Measurements from ENCODE around the gene RBM18. TPM values are rescaled to one million over a fixed set of nuclear protein-coding genes. Genes with fewer than 3 reads are reported as not detected.

Gene RBM18, protein sequence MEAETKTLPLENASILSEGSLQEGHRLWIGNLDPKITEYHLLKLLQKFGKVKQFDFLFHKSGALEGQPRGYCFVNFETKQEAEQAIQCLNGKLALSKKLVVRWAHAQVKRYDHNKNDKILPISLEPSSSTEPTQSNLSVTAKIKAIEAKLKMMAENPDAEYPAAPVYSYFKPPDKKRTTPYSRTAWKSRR
- polyA plus RNA-seq = 10 to 100 TPM in 1 of 4 donors, 1 to 10 TPM in 3; 6.5 to 15.7 (median 8.5) TPM
- long read RNA-seq, donor 1, full-length matches to known transcripts = 24 of 24 reads
- long read RNA-seq, donor 1, partial matches to known transcripts = 0 of 24 reads
- long read RNA-seq, donor 1, other reads (novel, unspliced or antisense) = 0 of 24 reads
- long read RNA-seq, donor 2, full-length matches to known transcripts = 1 of 1 reads
- long read RNA-seq, donor 2, partial matches to known transcripts = 0 of 1 reads
- long read RNA-seq, donor 2, other reads (novel, unspliced or antisense) = 0 of 1 reads
- long read RNA-seq, donor 3, full-length matches to known transcripts = 5 of 5 reads
- long read RNA-seq, donor 3, partial matches to known transcripts = 0 of 5 reads
- long read RNA-seq, donor 3, other reads (novel, unspliced or antisense) = 0 of 5 reads
- long read RNA-seq, donor 4 = 0 reads
- long read RNA-seq, donor 5, full-length matches to known transcripts = 7 of 7 reads
- long read RNA-seq, donor 5, partial matches to known transcripts = 0 of 7 reads
- long read RNA-seq, donor 5, other reads (novel, unspliced or antisense) = 0 of 7 reads
- long read RNA-seq, donor 6, full-length matches to known transcripts = 7 of 7 reads
- long read RNA-seq, donor 6, partial matches to known transcripts = 0 of 7 reads
- long read RNA-seq, donor 6, other reads (novel, unspliced or antisense) = 0 of 7 reads
- long read RNA-seq, donor 7 = 0 reads
- long read RNA-seq, donor 8, full-length matches to known transcripts = 2 of 2 reads
- long read RNA-seq, donor 8, partial matches to known transcripts = 0 of 2 reads
- long read RNA-seq, donor 8, other reads (novel, unspliced or antisense) = 0 of 2 reads
- long read RNA-seq, donor 9, full-length matches to known transcripts = 4 of 4 reads
- long read RNA-seq, donor 9, partial matches to known transcripts = 0 of 4 reads
- long read RNA-seq, donor 9, other reads (novel, unspliced or antisense) = 0 of 4 reads
- long read RNA-seq, donor 10, full-length matches to known transcripts = 16 of 16 reads
- long read RNA-seq, donor 10, partial matches to known transcripts = 0 of 16 reads
- long read RNA-seq, donor 10, other reads (novel, unspliced or antisense) = 0 of 16 reads

DNA sequence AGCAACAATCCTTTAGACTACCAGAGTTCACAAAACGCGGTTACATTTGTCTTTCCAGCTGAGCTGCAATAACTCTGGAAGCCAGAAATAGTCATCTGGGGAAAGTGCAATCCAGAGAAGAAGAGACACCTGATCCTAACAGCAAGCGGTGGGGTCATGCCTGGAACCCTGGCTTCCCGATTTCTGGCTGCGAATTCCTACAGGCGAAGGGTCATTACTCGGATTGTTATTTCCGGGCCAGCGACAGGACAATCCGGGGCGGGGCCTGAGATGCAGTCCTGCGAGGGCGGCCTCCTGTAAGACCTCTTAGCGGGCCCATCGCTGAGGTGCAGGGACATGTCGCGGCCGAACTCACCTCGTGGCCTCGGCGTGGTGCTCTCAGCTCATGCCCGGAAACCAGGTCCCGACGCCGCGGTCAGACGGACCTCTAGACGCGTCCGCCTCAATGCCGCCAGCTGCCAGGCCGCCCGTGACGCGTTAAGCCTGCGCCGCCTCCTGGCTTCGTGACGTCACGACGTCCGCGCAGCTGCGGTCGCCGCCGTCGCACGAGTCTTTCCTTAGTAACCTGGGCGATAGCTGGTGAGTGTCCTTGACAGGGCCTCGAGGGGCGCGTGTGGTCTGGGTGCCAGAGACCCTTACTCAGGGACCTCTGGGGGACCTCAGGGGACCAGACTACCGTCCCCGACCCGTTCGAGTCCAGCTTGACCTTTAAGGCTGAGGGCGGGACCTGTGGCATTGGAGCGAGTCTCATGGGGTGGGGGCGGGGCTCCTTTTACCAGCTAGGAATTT, at the start of gene RBM18, which contains the start of gene MRRF:
RBM18 (minus strand) TSS at position 481 of the 789 bp plus-strand sequence. CDS start 3,348 bp downstream, outside the sequence.
MRRF (plus strand) TSS at position 523 of the 789 bp plus-strand sequence. CDS start 6,010 bp downstream, outside the sequence.
- Histone ChIP-seq H3K4me3 (ENCODE audit: low read depth in 1 of 3, low read length in 3 of 3) (peak within 1 kb of the TSS; percentile 64 to 98 (median 71)), H3K9me3 (ENCODE audit: control insufficient read depth in 2 of 2, insufficient read depth in 1 of 2, low read depth in 1 of 2, low read length in 1 of 2) (no peaks in the 10 kb centered on the region), H3K27me3 (ENCODE audit: control insufficient read depth in 3 of 3, insufficient read depth in 3 of 3, low read length in 3 of 3) (no peaks in the 10 kb centered on the region), H3K36me3 (ENCODE audit: control insufficient read depth in 3 of 3, insufficient read depth in 2 of 3, low read depth in 1 of 3, low read length in 3 of 3) (peaks cover 4 to 13% (median 5%) of the 10 kb centered on the region in 3 donors), H3K27ac (ENCODE audit: low read depth in 1 of 3, low read length in 2 of 3) (peak within 1 kb of the TSS; percentile 73 to 95 (median 93)), H3K4me1 (ENCODE audit: control insufficient read depth in 3 of 3, insufficient read depth in 2 of 3, low read depth in 1 of 3, low read length in 2 of 3) (peaks cover 3 to 14% (median 10%) of the 10 kb centered on the region in 3 donors)
- FAIRE-seq = no peak
- DNase-seq = peak; percentile 86 to 99
- WGBS, 3 donors = 0 to 1% (median 1%) methylated on average over 57 to 60 of the region's 60 CpGs

DNA sequence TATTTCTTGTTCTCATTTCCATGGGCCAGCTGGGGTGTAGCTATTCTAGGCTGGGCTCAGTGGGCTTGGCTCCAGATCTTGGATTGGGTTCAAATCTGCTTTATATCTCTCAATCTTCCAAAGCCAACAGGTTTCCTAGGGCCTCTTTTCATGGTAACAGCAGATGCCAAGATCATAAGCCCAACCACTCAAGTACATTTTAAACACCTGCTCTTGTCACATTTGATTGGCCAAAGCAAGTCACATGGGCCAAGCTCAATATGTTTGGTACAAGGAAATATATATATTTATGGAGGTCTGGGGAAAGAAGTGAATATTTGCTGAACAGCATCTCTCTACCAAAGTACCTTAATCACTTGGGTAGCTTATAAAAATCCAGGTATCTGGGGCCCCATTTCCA, 49.5 kb upstream of the RBM18 start:
- H3K9me3 ChIP-seq (ENCODE audit: control insufficient read depth in 2 of 2, insufficient read depth in 1 of 2, low read depth in 1 of 2, low read length in 1 of 2) = no peaks in the 10 kb centered on the region
- H3K36me3 ChIP-seq (ENCODE audit: control insufficient read depth in 3 of 3, insufficient read depth in 2 of 3, low read depth in 1 of 3, low read length in 3 of 3) = peaks cover 12 to 34% (median 25%) of the 10 kb centered on the region in 3 donors
- FAIRE-seq (no peak), DNase-seq (no peak)
- H3K27me3 ChIP-seq (ENCODE audit: control insufficient read depth in 3 of 3, insufficient read depth in 3 of 3, low read length in 3 of 3) = no peaks in the 10 kb centered on the region
- H3K4me3 ChIP-seq (ENCODE audit: low read depth in 1 of 3, low read length in 3 of 3) = no peak overlapping the region
- H3K27ac ChIP-seq (ENCODE audit: low read depth in 1 of 3, low read length in 2 of 3) = no peak overlapping the region
- no peaks in the 10 kb centered on the region for H3K4me1 ChIP-seq (ENCODE audit: control insufficient read depth in 3 of 3, insufficient read depth in 2 of 3, low read depth in 1 of 3, low read length in 2 of 3)

DNA sequence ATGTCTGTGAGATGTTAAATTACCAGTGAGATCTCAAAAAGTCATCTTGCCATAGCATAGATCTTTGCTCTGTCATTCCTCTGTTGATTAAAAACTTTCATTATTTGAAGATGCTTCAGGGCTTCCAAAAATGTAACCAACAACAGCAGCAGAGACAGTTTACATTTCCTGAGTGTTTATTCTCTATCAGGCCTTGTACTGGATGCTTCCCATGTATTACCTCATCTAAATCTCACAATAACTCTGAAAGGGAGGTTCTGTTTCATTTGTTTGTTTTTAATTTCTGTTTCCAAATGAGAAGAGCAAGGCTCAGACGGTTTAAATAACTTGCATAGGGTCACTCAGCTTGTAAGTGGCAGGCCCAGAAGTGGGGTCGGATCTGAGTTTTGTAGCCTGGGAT, 45.2 kb upstream of the RBM18 start:
- Histone ChIP-seq H3K27me3 (ENCODE audit: control insufficient read depth in 3 of 3, insufficient read depth in 3 of 3, low read length in 3 of 3) (no peaks in the 10 kb centered on the region), H3K4me3 (ENCODE audit: low read depth in 1 of 3, low read length in 3 of 3) (no peak overlapping the region), H3K27ac (ENCODE audit: low read depth in 1 of 3, low read length in 2 of 3) (no peak overlapping the region), H3K9me3 (ENCODE audit: control insufficient read depth in 2 of 2, insufficient read depth in 1 of 2, low read depth in 1 of 2, low read length in 1 of 2) (no peaks in the 10 kb centered on the region), H3K36me3 (ENCODE audit: control insufficient read depth in 3 of 3, insufficient read depth in 2 of 3, low read depth in 1 of 3, low read length in 3 of 3) (peaks cover 10 to 32% (median 22%) of the 10 kb centered on the region in 3 donors), H3K4me1 (ENCODE audit: control insufficient read depth in 3 of 3, insufficient read depth in 2 of 3, low read depth in 1 of 3, low read length in 2 of 3) (no peaks in the 10 kb centered on the region)
- no peak for FAIRE-seq
- 67 to 81% (median 75%) methylated on average over 2 of the region's 2 CpGs for WGBS, 3 donors
- DNase-seq = no peak

DNA sequence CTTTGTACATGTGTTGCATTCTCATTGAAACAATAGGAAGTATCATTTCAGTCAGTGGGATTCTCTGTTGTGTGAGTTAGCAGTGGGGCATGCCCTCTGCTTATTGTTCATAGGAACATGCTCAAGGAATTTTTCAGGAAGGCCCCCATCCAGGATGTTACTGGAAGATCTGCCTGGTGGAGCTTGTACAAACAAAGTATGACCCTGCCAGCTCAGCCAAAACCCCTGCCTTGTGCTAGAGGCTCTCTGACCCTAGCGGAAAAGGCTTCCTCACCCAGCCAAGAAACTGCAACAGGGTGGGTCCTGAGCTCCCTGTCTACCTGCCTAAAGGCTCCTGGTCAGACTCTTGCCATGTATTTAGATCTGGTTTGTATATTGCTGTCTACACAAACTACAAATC, 43.3 kb upstream of the RBM18 start:
- no peak overlapping the region for H3K27ac ChIP-seq (ENCODE audit: low read depth in 1 of 3, low read length in 2 of 3)
- DNase-seq = no peak
- WGBS, 3 donors = 79 to 93% (median 88%) methylated on average over 1 of the region's 1 CpG
- H3K4me3 ChIP-seq (ENCODE audit: low read depth in 1 of 3, low read length in 3 of 3) = no peak overlapping the region
- no peaks in the 10 kb centered on the region for H3K4me1 ChIP-seq (ENCODE audit: control insufficient read depth in 3 of 3, insufficient read depth in 2 of 3, low read depth in 1 of 3, low read length in 2 of 3)
- no peaks in the 10 kb centered on the region for H3K27me3 ChIP-seq (ENCODE audit: control insufficient read depth in 3 of 3, insufficient read depth in 3 of 3, low read length in 3 of 3)
- H3K36me3 ChIP-seq (ENCODE audit: control insufficient read depth in 3 of 3, insufficient read depth in 2 of 3, low read depth in 1 of 3, low read length in 3 of 3) = peaks cover 0 to 27% (median 17%) of the 10 kb centered on the region in 3 donors
- FAIRE-seq = no peak
- no peaks in the 10 kb centered on the region for H3K9me3 ChIP-seq (ENCODE audit: control insufficient read depth in 2 of 2, insufficient read depth in 1 of 2, low read depth in 1 of 2, low read length in 1 of 2)

DNA sequence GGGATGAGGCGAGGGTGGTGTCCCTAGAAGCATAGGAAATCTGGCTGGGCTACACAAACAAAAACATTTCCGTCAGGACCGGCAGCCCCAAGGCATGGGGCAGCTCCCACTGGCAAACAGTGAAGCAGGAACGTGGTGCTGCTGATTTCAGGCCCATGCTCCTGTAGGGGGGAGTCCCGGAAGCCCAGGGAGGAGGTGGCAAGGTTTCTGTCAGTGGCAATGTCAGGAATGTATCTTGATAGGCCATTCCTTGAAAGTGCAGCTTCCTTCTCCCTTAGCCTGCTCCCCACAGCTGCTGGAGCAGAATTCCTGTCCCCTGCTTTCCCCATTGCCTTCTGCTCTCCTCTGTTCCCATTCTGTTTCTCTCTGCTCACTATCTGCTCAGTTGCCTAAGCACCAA, 42.4 kb upstream of the RBM18 start:
- no peaks in the 10 kb centered on the region for H3K4me1 ChIP-seq (ENCODE audit: control insufficient read depth in 3 of 3, insufficient read depth in 2 of 3, low read depth in 1 of 3, low read length in 2 of 3)
- H3K27me3 ChIP-seq (ENCODE audit: control insufficient read depth in 3 of 3, insufficient read depth in 3 of 3, low read length in 3 of 3) = no peaks in the 10 kb centered on the region
- FAIRE-seq (no peak), DNase-seq (no peak)
- H3K36me3 ChIP-seq (ENCODE audit: control insufficient read depth in 3 of 3, insufficient read depth in 2 of 3, low read depth in 1 of 3, low read length in 3 of 3) = peaks cover 0 to 25% (median 14%) of the 10 kb centered on the region in 3 donors
- H3K4me3 ChIP-seq (ENCODE audit: low read depth in 1 of 3, low read length in 3 of 3) = no peak overlapping the region
- no peaks in the 10 kb centered on the region for H3K9me3 ChIP-seq (ENCODE audit: control insufficient read depth in 2 of 2, insufficient read depth in 1 of 2, low read depth in 1 of 2, low read length in 1 of 2)
- 76 to 87% (median 84%) methylated on average over 5 of the region's 5 CpGs for WGBS, 3 donors
- no peak overlapping the region for H3K27ac ChIP-seq (ENCODE audit: low read depth in 1 of 3, low read length in 2 of 3)

DNA sequence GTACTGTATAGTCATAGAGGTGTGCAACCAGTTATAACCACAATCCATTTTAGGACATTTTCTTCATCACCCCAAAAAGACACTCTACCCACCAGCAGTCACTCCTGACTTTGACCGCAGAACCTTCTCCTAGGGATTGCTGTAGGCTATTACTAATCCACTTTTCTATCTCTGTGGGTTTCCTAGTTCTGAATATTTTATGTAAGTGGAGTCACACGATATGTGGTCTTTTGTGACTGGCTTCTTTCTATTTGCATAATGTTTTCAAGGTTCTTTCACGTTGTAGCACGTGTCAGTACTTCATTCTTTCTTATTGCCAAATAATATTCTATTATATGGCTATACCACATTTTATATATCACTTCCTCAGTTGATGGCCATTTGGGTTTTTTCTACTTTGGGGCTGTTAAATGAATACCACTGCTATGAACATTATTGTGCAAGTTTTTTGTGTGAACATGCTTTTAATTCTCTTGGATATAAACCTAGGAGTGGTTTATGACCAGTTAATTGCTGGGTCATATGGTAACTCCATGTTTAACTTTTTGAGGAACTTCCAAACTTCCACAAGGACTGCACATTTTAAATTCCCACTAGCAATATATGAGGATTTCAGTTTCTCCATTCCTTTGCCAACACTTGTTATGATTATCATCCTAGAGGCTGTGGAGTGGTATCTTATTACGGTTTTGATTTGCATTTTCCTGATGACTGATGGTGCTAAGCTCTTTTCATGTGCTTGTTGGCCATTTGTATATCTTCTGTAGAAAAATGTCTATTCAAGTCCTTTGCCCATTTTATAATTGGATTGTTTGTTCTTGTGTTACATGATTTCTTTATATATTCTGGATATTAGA, 37.8 kb upstream of the RBM18 start:
- Histone ChIP-seq H3K27me3 (ENCODE audit: control insufficient read depth in 3 of 3, insufficient read depth in 3 of 3, low read length in 3 of 3) (no peaks in the 10 kb centered on the region), H3K36me3 (ENCODE audit: control insufficient read depth in 3 of 3, insufficient read depth in 2 of 3, low read depth in 1 of 3, low read length in 3 of 3) (peaks cover 0 to 28% (median 13%) of the 10 kb centered on the region in 3 donors), H3K4me3 (ENCODE audit: low read depth in 1 of 3, low read length in 3 of 3) (no peak overlapping the region), H3K9me3 (ENCODE audit: control insufficient read depth in 2 of 2, insufficient read depth in 1 of 2, low read depth in 1 of 2, low read length in 1 of 2) (no peaks in the 10 kb centered on the region), H3K4me1 (ENCODE audit: control insufficient read depth in 3 of 3, insufficient read depth in 2 of 3, low read depth in 1 of 3, low read length in 2 of 3) (no peaks in the 10 kb centered on the region), H3K27ac (ENCODE audit: low read depth in 1 of 3, low read length in 2 of 3) (no peak overlapping the region)
- DNase-seq (no peak), FAIRE-seq (no peak)
- 88 to 96% (median 89%) methylated on average over 5 of the region's 5 CpGs for WGBS, 3 donors

DNA sequence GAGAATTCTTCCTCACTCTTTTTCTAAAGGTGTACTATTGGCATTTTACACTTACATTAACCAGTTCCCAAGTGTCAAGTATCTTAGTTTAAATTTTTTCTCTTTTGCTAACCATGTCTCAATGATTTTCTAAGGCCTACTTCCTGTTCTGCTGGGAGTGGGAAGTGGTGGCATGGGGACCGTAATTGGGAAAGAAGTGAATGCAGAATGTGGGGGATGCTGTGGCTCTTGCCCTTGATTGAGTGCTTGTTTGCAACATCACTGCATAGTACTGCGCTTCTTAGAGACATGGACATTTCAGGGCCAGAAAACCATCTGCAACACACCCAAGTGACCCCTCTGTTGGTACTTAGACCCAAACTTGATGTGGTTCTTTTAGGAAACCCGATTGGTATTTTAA, 32.9 kb upstream of the RBM18 start:
- no peak for FAIRE-seq
- 95 to 97% (median 96%) methylated on average over 3 of the region's 3 CpGs for WGBS, 3 donors

More for the DNA sequence above, 32.9 kb upstream of the RBM18 start:
- Histone ChIP-seq H3K27me3 (ENCODE audit: control insufficient read depth in 3 of 3, insufficient read depth in 3 of 3, low read length in 3 of 3) (no peaks in the 10 kb centered on the region), H3K9me3 (ENCODE audit: control insufficient read depth in 2 of 2, insufficient read depth in 1 of 2, low read depth in 1 of 2, low read length in 1 of 2) (no peaks in the 10 kb centered on the region), H3K27ac (ENCODE audit: low read depth in 1 of 3, low read length in 2 of 3) (no peak overlapping the region), H3K4me1 (ENCODE audit: control insufficient read depth in 3 of 3, insufficient read depth in 2 of 3, low read depth in 1 of 3, low read length in 2 of 3) (no peaks in the 10 kb centered on the region), H3K4me3 (ENCODE audit: low read depth in 1 of 3, low read length in 3 of 3) (no peak overlapping the region), H3K36me3 (ENCODE audit: control insufficient read depth in 3 of 3, insufficient read depth in 2 of 3, low read depth in 1 of 3, low read length in 3 of 3) (peaks cover 2 to 24% (median 15%) of the 10 kb centered on the region in 3 donors)
- no peak for DNase-seq

Data from small intestine (tissue), 16 donors.